ENCODE results near the gene CMKLR1.

Gene CMKLR1

GRCh38 chr12:108379823-108380222 lies 40.7 kb upstream of the CMKLR1 start:
- H3K4me3 ChIP-seq (ENCODE audit: low read depth, low read length), result no peak overlapping the region
- TF ChIP-seq CTCF (IDR thresholded peaks at IDR 0.05; ENCODE audit: insufficient read depth, low read depth, low read length, missing control alignments), result no peak
- DNase-seq (ENCODE audit: low read depth), result no peak

- no peak for TF ChIP-seq CTCF (IDR thresholded peaks at IDR 0.05; ENCODE audit: insufficient read depth, low read depth, low read length, missing control alignments)
Measured at GRCh38 chr12:108378926-108379325, 39.8 kb upstream of the CMKLR1 start.

DNA sequence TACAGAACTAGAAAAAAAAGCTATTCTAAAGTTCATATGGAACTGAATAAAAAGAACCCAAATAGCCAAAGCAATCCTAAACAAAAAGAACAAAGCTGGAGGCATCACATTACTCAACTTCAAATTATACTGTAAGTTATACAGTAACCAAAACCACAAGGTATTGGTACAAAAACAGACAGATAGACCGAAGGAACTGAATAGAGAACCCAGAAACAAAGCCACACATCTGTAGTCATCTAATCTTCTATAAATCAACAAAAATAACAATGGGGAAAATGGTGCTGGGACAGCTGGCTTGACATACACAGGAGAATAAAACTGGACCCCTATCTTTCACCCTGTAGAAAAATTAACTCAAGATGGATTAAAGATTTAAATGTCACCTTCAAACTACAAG lies 38.1 kb upstream of the CMKLR1 start:
- no peak for DNase-seq (ENCODE audit: low read depth)
- no peak overlapping the region for H3K4me3 ChIP-seq (ENCODE audit: low read depth, low read length)
- TF ChIP-seq CTCF (IDR thresholded peaks at IDR 0.05; ENCODE audit: insufficient read depth, low read depth, low read length, missing control alignments), result no peak

More at GRCh38 chr12:108378926-108379325, 39.8 kb upstream of the CMKLR1 start:
- DNase-seq (ENCODE audit: low read depth), result no peak
- no peak overlapping the region for H3K4me3 ChIP-seq (ENCODE audit: low read depth, low read length)

GRCh38 chr12:108375986-108376663 lies 37.0 kb upstream of the CMKLR1 start:
- no peak for TF ChIP-seq CTCF (IDR thresholded peaks at IDR 0.05; ENCODE audit: insufficient read depth, low read depth, low read length, missing control alignments)
- DNase-seq (ENCODE audit: low read depth), result no peak

GRCh38 chr12:108374596-108375320 lies 35.6 kb upstream of the CMKLR1 start:
- no peak overlapping the region for H3K4me3 ChIP-seq (ENCODE audit: low read depth, low read length)
- no peak for TF ChIP-seq CTCF (IDR thresholded peaks at IDR 0.05; ENCODE audit: insufficient read depth, low read depth, low read length, missing control alignments)
- DNase-seq (ENCODE audit: low read depth), result no peak

More at GRCh38 chr12:108375986-108376663, 37.0 kb upstream of the CMKLR1 start:
- no peak overlapping the region for H3K4me3 ChIP-seq (ENCODE audit: low read depth, low read length)

DNA sequence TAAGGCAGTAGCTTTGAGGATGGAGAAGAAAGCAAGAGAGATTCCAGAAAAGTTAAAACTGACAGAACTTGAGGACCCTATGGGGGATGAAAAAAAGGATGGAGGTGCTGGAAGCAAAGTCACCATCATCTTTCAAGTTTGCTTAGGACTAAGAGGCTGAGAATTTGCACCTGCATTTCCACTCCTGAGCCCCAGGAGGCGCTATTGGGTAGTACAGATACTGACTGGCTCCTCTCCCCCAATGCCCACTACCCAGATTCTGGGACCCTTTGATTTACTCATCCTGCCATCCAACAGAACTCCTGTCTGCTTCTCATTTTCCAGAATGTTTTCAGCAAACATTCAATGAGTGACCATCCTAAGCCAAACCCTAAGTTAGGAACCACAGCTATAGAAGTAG lies 34.0 kb upstream of the CMKLR1 start:
- peak; percentile 14 for TF ChIP-seq CTCF (IDR thresholded peaks at IDR 0.05; ENCODE audit: insufficient read depth, low read depth, low read length, missing control alignments)
- DNase-seq (ENCODE audit: low read depth), result no peak

More for the DNA sequence above, 34.0 kb upstream of the CMKLR1 start:
- no peak overlapping the region for H3K4me3 ChIP-seq (ENCODE audit: low read depth, low read length)

All from GM12865 (cell line).